Stimulated activated CD4-positive, alpha-beta T cell treated with anti-CD3 and anti-CD28 coated beads, Interleukin-12 subunit alpha, Interleukin-12 subunit beta, amount 100 ng/mL, for 4 hours (primary cell): Measurements from ENCODE around the gene MRPL54.

Source experiments
- DNase-seq: peaks from one replicate; pipeline ENCODE4 v3.0.0-alpha.2; 2020

MRPL54 gene

DNA sequence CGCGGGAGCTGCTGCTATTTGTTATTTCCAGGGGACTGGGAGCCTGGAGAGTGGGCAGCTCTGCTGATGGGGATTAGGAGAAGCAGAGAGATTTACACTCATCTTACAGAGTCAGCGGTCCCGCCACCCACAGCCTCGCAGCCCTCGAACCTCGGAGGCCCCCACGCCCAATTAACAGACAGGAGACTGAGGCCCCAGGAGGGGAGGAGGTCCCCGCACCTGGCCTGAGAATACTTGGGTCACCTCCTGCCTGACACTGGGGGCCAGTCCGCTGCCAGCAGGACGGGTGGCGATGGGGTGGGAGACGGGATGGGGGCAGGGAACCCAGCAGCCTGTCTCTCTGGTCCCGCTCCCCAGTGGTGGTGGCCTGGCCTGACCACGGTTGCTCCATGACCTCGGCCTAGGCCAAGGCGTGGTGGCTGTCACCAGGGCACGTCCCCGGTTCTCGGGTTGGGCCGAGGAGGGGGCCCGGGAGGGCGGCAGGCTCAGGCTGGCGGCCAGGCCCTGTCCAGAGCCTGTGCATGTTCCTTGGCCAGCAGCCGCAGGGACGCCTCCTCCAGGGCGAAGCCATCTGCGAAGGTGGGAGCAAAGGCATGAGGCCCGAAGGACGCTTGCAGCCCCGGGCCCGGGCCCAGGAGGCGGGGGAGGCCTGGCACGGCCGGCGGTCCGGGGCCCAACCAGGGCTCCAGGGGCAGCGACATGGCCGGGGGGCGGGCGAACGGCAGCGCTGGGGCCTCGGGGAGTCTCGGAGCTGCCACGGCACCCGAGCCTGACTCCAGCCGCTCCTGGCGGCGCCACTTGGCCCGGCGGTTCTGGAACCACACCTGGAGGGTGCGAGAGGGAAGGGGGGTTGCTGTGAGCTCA lies 7.9 kb downstream of the MRPL54 start:
- DNase-seq: no peak

DNA sequence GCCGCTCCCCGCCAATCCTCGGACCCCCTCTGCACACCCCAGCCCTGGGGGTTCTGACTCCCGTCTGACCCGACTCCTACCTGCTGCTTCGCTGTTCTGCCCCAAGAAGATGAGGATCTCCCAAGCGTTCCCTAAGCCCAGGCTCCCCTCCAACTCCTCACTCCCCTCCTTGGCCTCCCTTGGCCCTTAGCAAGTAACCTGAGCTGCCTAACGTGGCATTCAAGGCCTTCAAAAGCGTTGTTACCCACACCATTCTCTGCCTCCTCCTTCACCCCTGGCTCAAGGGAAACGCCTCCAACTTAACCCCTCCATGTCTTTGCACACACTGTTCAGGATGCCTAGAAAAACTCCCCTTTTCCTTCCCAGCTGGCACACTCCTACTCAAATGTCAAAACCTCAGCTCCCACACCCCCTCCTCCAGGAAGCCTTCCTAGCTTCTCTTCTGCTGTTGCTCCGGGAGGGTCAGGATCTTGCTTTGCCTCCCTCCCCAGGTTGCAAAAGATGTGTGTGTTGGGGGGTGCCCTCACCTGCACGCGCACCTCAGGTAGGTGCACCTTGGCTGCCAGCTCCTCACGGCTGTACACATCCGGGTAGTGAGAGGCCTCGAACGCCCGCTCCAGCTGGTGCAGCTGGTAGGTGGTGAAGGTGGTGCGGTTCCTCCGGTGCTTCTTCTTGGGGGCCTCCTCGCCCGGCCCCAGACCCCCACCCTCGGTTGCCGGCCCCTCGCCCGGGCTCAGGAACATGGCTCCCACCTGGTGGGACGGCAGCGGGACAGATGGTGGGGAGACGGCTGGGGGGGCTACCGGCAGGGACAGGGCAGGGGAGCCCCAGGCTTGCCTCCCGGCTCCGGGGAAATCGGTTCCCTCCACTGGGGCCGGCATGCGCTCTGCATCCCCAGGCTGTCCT lies 8.8 kb downstream of the MRPL54 start:
- no peak for DNase-seq

DNA sequence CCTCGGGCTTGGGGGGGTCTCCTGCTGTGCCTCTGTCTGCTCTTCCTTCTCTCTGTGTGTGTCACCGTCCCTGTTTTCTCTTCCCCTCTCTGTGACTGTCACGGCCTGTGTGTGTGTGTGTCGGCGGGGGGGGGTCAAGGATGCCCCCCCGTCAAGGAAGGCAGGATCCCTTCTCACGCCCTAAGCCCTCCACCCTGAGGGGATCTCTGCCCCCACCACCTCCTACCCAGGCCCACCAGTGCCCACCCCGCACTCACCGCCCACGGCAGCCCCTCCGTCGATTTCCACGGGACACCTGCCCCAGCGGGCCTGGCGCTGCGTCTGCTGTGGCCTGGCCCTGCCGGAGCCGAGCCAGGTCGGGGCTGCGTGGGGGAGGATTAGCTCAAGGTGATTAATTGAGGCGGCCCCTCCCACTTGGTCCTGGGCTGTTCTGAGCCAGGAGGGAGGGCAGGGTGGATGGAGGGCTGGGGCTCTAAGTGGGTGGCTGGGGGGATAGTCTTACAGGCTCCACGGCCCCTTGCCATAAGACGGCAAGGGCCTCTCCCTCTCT lies 9.5 kb downstream of the MRPL54 start, which contains the start of gene RAX2:
Gene RAX2, minus strand, starts transcription at position 323 of the 550 bp plus-strand sequence. CDS start 486 bp downstream, outside the sequence.
- DNase-seq: no peak

DNA sequence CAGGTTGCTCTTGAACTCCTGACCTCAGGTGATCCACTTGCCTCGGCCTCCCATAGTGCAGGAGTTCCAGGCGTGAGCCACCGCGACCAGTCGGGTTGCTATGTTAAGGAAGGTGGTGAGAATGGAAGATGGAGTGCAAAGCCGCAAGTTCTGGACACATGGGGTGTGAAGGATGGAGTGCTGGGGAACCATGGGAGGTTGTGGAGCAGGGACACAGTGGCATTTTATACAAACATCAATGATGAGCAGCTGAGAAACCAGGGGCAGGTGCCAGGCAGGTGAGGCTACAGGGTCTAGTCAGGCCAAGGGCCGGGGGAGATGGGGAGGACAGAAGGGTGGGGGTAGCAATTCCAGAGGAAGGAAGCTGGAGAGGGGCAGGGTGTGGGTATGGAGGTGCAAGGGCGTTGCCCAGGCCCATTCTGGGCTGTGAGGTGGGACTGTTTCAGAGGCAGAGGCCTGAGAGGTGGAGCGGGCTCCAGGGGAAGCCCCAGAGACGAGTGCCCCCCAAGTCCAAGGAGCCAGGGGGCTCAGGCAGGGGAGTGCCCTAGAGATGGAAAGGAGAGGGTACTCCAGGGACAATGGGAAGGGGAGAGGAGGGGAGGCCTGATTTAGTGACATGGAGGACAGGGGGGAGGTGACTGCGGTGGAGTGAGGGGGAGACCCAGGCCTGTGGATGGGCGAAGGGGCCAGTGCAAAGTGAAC lies 11.5 kb downstream of the MRPL54 start:
- no peak for DNase-seq

DNA sequence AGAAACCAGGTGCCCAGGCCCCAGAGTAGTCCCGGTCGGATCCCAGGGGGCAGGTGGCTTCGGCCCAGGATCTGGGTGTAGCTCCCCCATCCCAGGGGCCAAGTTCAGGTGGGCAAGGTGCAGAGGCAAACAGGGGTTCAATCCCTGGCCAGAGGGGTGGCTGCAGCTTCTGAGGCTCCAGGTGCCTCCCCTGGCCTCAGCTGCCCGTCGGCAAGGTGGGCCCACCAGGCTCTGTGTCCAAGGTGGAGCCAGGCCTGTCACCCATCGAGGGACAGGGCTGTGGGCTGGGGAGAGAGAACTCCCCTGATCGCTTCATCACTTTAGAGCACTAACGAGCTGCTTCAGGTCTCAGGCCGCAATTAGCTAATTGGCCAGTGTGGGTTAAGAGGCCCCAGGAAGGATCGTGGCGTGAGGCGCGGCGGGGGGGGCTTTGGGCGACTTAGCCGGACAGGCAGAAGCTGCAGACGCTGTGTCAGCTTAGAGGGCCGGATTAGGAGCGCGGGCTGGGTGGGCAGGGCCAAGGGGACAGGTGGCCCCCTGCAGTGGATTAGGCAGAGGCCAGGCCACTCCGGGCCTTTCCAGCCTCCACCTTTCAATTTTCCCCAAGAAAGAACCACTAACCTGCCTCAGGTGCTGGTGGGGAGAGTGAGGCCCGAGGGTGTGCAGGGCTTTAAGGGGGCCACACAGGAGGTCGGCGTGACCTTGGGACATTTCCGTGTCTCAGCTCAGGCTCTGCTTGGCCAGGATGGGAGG lies 12.3 kb downstream of the MRPL54 start:
- DNase-seq: no peak

DNA sequence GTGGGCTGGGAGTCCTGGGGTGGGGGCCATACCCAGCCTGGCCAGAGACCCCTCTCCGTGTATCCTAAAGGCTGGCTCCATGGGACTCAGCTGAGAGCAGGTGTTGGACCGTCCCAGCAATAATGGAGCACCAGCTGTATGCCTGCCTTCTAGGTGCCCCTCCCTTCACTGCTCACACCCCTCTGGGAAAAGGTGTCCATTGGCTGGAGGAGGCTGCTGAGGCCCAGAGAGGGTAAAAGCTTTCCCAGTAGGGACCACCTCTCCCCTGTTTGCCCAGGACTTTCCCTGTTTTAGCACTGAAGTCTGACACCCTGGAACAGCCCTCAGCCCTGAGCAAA lies 12.9 kb downstream of the MRPL54 start:
- DNase-seq: no peak

DNA sequence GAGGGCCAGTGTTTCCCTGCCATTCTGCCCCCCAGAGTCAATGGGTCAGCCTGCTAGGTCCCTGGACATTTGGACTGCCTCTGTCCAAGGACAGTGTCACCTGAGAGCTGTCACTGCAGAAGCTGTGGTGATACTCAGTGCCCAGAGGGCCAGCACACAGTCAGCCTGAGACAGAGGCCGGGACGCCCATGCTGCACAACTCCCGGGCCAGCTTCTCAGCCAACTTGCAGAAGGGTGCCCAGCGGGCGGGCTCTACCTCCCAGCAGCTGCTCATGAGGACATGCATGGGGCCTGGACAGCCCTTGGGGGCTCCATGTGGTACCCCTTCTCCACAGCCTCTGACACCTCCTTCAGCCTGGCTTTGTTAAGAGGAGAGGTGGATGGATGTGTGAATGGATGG lies 13.3 kb downstream of the MRPL54 start:
- no peak for DNase-seq

DNA sequence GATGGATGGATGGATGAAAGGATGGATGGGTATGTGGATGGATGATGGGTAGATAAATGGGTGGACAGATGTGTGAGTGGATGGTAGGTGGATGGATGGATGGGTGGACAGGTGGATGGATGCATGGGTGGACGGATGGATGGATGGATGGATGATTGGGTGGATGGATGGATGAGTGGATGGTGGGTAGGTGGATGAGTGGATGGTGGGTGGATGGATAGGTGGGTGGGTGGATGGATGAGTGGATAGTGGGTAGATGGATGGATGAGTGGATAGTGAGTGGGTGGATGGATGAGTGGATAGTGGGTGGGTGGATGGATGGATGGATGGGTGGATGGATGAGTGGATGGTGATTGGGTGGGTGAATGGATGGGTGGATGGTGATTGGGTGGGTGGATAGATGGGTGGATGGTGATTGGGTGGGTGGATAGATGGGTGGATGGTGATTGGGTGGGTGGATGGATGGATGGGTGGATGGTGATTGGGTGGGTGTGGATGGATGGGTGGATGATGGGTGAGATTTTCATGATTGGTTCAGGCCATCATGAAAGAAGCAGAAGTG lies 14.1 kb downstream of the MRPL54 start:
- no peak for DNase-seq

DNA sequence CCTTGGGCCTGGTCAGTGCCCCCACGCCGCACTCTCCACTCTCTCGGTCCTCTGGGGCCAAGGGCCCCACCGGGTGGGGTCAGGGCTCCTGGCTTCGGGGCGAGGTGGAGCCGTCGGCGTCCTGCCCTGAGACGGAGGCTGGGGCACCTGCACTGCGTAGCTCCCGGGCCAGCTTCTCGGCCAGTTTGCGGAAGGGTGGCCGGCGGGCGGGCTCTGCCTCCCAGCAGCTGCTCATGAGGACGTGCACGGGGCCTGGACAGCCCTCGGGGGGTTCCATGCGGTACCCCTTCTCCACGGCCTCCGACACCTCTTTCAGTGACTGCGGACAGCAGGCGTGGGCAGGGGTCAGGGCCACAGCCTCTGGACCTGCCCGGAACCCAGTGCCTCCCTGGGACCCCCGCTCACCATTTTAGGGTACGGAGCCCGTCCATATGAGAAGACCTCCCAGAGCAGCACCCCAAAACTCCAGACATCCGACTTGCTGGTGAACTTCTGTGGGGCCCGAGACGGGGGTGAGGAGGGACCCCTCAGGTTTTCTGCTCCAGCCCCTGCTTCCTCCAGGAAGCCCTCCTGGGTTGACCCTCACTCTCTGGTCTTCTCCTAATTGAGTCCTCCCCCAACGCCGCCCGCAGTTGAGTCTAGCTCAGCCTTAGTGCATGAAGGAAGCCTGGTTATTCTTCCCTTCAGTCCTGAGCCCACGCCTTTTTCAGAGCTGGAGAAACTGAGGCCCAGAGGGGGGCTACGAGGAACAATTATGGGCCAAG lies 15.8 kb downstream of the MRPL54 start:
- no peak for DNase-seq

DNA sequence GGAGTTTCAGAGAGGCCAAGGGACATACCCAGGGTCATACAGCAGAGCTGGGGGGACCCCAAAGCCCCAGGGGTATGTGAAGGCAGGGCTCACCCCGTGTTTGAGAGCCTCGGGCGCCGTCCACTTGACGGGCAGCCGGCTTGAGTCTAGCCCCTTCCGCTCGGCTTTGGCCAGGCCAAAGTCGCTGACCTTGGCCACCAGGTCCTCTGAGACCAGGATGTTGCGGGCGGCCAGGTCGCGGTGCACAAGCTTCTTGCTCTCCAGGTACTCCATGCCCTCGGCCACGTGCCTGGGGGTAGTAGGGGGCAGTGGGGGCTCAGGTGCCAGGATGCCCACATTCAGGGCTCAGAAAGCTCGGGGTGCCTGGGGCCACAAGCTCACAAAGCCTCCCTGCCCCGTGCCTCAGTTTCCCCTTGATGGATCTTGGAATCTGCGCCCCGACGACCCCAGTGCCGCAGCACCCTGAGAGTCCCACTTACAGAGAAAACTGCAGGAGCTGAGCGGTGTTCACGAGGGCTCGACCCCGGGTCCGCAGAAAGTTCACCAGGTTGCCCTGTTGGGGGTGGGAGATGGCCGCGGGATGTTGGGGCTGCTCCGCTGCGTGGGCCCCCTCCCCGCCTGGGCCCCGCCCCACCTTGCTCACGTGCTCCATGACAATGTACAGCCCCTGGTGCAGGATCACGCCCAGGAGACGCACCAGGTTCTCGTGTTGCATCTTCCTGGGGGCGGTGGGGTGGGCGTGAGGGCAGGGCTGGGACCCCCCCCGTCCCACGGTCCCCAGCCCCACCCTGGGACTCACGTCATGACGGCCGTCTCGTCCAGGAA lies 16.6 kb downstream of the MRPL54 start:
- DNase-seq: no peak

DNA sequence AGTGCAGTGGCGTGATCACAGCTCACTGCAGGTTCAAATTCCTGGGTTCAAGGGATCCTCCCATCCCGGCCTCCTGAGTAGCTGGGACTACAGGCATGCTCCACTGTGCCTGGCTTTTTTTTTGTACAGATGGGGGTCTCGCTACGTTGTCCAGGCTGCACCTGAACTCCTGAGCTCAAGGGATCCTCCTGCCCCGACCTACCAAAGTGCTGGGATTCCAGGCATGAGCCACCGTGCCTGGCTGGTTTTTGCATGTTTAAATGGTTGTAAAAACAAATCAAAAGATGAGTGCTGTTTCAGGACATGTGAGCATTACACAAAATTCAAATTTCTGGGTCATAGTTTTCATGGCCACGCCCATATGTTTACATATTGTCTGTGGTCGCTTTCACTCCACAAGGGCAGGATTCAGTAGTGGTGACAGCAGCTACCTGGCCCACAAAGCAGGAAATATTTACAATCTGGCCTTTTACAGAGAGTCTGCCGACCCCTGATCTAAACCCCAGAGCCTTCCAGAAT lies 18.4 kb downstream of the MRPL54 start:
- DNase-seq: no peak

DNA sequence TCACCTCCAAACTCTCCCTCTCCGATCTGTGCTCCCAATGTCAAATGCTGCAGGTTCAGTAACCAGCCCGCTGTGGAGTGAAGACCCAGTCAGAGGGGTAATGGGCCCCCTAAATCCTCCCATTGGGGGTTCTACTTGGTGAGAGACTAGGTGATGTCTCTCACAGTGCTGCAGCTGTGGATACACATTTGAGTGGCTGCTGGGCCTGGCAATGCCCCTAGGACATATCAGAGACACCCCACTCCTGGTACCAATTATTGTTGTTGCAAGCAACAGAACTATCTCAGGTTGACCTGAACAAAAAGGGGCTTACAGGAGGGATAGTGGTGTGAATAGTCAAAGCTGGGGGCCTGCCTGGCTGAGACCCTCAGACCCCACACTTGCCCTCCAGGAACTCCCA lies 19.1 kb downstream of the MRPL54 start:
- no peak for DNase-seq

DNA sequence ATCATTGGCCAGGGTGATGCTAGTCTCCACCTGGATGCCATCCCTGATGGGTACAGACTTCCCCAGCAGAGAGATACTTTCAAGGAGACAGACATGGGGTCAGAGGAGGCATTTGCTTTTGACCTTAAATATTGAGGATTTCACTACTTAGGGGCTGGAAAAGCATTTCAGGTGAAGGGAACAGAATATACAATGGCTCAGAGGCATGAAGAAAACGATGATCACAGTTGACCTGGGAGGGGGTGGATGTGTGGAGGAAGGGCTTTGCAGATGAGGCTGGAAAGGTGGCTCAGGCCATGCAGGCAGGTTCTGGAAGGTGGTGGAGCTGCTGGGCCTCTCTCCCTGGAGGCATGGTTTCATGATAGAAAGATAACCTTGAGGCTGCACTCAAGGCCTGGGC lies 19.8 kb downstream of the MRPL54 start:
- no peak for DNase-seq

DNA sequence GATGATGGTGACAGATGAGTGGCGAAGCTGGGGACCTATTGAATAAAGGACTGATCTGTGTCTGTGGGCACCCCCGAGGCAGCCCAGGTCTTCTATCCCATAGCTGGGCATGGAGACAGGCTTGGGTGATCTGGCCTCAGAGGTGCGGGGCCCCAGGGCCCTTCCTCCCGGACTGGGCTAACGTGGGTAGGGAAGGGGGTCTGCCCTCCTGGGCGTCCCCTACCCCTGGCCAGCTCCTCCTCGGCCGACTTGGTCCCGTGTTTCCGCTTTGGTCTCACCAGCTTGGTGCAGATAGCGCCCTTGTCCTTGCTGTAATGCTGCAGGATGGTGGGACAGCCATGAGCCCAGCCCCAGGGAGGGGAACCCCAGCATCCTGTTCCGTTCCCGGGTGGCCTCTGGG lies 20.4 kb downstream of the MRPL54 start:
- no peak for DNase-seq

DNA sequence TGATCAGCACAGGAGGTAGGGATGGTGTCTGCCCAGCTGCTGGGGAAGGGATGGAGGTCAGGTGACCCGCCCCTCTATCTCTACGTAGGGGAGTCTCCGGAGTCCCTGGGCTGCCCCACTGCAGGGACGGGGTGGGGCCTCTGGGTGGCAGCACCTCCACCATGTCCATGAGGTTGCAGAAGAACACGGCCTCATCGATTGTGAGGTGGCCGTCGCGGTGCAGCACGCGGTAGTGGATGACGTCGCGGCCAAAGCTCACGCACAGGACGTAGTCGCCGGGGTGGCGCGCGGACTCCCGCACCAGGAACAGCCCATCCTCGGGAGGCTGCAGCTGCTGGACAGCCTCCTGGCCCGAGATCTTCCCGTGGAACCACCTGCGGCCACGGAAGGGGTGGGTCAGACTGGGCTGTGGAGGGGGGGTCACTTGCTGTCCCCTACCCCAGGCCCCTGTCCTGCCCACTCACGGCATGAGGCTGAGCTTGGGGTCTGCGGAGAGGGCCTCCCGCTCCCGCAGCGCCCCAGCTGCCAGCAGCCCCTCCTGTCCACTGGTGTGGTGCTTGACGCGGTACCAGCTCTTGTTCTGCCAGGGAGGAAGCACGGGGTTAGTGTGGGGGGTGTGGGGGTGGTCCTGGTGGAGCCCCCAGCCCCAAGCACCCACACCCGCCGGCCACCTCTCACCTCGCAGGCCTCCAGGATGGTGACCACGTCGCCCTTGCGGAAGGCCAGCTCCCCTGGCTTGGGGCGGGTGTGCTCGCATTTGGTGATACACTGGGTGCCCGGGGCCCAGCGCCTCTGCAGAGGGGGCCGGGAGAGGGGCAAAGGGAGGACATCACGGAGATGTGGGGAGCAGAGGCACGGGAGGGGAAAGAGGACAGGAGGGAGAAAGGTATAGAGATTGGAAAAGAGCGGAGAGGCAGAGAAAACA lies 21.4 kb downstream of the MRPL54 start:
- DNase-seq: peak; percentile 44

DNA sequence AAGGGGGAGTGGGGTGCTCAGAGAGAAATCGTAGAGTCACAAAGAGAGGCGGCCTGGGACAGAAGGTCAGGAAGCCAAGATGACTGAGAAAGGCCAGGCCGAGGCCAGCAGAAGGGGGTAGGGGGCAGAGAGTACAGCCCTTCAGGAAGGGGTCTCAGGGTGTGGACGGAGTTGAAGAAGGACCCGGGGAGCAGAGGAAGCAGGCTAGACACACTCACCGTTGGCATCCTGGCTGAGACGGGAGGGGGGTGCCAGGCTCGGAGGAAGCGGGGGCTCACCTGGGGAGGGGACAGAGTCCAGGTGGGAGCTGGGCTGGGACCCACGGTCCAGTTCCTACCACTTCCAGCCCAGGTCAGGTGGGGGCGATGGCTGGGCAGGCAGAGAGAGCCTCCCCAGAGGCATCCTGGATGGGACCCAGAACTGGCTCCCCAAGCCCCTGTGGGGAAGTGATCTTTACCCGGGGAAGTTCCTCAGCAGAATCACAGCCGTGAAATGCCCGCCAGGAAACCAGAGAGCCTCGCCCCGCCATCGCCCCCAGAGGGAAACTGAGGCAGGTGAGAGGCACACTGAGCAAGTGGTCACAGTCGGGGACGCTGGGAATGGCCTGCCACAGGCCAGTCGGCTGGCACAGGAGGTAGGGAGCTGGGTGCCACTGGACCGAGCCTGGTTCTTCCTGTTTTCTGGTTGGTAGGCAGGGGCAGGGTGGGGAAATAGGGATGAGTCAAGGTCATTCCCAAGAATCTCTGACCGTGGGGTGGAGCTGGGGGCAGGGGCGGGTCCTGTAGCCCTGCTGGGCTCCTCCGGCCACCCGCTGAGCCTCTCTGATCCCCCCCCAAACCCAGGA lies 22.3 kb downstream of the MRPL54 start:
- DNase-seq: no peak

DNA sequence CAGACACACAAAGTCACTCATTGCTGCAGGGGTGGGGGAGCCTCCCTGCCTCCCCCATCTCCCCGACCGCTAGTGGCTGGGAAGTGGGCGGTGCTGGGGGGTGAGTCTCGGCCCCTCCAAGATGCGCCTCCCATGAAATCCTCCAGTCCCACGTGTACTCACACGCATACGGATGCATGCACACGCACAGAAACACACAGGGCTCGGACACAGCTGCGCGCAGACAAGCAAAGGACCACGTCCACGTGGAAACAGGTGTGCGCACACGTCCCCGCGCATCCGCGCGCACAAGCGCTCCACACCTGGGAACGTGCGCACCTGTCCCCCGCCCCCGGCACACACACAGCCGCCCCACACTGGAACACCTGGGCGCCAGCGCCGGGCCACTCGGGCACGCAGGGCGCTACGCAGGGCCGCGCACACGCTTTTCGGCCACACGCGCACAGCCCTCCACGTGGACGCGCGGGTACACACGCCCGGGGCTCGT lies 23.0 kb downstream of the MRPL54 start:
- DNase-seq: peak; percentile 38
